HG02763 (cell line): ENCODE measurements around the gene BPIFA2.

Experiments used
- ATAC-seq: cut with Tn5 transposase; IDR thresholded peaks from one replicate; pipeline ENCODE4 v1.9.1; 2021; ENCODE audit warnings: mild to moderate bottlenecking, moderate library complexity; ENCODE audit not compliant: unreplicated experiment

The BPIFA2 gene

GRCh38 chr20:33191955-33192354, 24.0 kb downstream of the BPIFA2 start:
- no peak for ATAC-seq

- ATAC-seq: no peak
Measured at GRCh38 chr20:33192912-33193501, 25.0 kb downstream of the BPIFA2 start.

GRCh38 chr20:33199026-33199425, 31.1 kb downstream of the BPIFA2 start:
- ATAC-seq: no peak

GRCh38 chr20:33202451-33202850, 34.5 kb downstream of the BPIFA2 start:
- no peak for ATAC-seq

- no peak for ATAC-seq
Measured at GRCh38 chr20:33203444-33203843, 35.5 kb downstream of the BPIFA2 start.

GRCh38 chr20:33209789-33210188, 41.8 kb downstream of the BPIFA2 start:
- ATAC-seq: no peak

- no peak for ATAC-seq
Measured at GRCh38 chr20:33210371-33210770, 42.4 kb downstream of the BPIFA2 start.

GRCh38 chr20:33211817-33212424, 44.0 kb downstream of the BPIFA2 start:
- no peak for ATAC-seq

- ATAC-seq: no peak
Measured at GRCh38 chr20:33217052-33217451, 49.1 kb downstream of the BPIFA2 start, which contains the start of gene BPIFA3. TSS of gene BPIFA3 (plus strand) at chr20:33217352. CDS start at chr20:33217537, 185 bp downstream.

GRCh38 chr20:33224399-33224798, 56.4 kb downstream of the BPIFA2 start:
- no peak for ATAC-seq

- ATAC-seq: no peak
Measured at GRCh38 chr20:33229843-33230242, 61.9 kb downstream of the BPIFA2 start.
